HG03039 (cell line): Measurements from ENCODE around the gene FBXL7.

Source experiments
- ATAC-seq: cut with Tn5 transposase; IDR thresholded peaks from one replicate; pipeline ENCODE4 v1.9.1; 2021; ENCODE audit warnings: mild to moderate bottlenecking, moderate library complexity; ENCODE audit not compliant: unreplicated experiment

FBXL7 gene

GRCh38 chr5:15499528-15500324 is at the start of gene FBXL7:
TSS of gene FBXL7 (plus strand) at chr5:15500180.
- ATAC-seq: no peak

- ATAC-seq: no peak
Measured at GRCh38 chr5:15450473-15450872, 49.5 kb upstream of the FBXL7 start.

GRCh38 chr5:15450949-15451348 is 49.0 kb upstream of the FBXL7 start:
- ATAC-seq: no peak

GRCh38 chr5:15452030-15452429 is 48.0 kb upstream of the FBXL7 start:
- no peak for ATAC-seq

- no peak for ATAC-seq
Measured at GRCh38 chr5:15452781-15453180, 47.2 kb upstream of the FBXL7 start.

GRCh38 chr5:15459200-15459599 is 40.8 kb upstream of the FBXL7 start:
- no peak for ATAC-seq

GRCh38 chr5:15463231-15463980 is 36.6 kb upstream of the FBXL7 start:
- ATAC-seq: no peak

- no peak for ATAC-seq
Measured at GRCh38 chr5:15472116-15472515, 27.9 kb upstream of the FBXL7 start.

GRCh38 chr5:15474143-15474719 is 25.7 kb upstream of the FBXL7 start:
- no peak for ATAC-seq

DNA sequence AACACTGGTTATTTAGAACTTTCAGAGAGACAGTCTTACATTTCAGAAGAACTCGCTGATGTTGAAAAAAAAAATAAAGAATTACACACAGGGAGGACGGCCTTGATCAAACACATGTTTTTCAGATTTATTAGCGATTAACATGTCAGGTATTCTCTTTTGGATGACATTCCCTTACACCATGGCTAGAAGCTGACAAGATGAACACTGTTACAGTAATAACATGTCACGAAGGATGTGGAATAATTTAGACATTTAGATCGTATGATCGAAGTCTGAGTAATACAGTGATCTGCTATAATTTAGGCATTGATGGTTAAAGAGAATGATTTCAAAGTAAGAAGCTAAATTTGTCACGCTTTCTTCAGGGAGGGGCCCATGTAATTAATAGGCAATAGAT is 24.6 kb upstream of the FBXL7 start:
- ATAC-seq: no peak

GRCh38 chr5:15476977-15477376 is 23.0 kb upstream of the FBXL7 start:
- no peak for ATAC-seq

- ATAC-seq: no peak
Measured at GRCh38 chr5:15480436-15480835, 19.5 kb upstream of the FBXL7 start.

- ATAC-seq: no peak
Measured at GRCh38 chr5:15483351-15484097, 16.5 kb upstream of the FBXL7 start.

DNA sequence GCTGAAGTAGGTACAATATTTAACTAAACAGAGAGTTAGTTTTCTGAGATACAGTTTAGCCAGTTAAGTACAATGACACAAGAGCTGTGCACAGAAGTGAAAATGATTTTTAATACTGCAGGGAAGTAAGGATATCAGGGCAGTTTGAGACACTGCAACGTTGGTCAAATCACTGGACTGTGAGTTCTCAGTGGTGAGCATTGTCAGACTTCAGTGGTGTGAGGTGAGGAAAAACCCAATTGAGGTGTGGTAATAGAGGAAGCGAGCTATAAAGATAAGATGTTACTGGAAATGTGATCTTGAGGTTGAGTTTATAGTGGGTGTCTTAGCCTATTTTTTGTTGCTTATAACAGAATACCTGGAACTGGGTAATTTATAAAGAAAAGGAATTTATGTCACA is 12.8 kb upstream of the FBXL7 start:
- ATAC-seq: no peak

GRCh38 chr5:15489571-15490235 is 10.3 kb upstream of the FBXL7 start:
- no peak for ATAC-seq

DNA sequence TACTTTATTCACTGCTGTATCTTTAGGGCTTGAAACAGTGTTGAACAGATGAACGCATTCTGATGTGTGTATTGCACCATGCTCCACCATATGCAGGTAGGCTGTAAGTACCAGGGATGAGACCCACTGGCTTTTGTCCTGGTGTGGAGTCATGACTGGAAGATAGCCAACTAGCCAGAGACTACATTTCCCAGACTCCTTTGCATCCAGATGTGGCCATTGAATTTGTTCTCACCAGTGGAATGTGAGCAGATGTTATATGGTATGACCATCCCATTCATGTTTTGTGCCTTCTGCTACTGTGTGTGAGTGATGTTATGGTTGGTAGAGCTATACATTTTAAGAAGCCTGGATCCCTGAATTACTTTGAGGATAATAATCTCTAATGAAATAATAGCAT is 7.4 kb upstream of the FBXL7 start:
- no peak for ATAC-seq

DNA sequence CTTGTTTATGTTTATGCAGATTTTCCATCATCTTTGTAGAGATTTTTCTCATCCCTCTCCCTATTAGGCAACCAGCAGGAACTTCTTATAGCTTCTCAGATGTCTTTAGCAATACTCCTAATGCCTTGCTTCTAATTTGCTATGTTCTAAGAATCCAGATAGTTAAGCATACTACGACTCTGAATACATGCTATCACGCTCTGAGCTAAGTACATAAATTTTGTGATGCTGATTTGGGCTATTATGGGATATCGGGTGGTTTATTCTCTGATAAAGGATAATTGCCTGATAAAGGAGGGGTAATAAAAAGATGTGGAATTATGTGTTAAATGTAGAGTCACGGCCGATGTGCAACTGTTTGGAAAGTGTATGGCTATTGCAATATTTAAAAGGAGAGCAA is 6.5 kb upstream of the FBXL7 start:
- no peak for ATAC-seq

DNA sequence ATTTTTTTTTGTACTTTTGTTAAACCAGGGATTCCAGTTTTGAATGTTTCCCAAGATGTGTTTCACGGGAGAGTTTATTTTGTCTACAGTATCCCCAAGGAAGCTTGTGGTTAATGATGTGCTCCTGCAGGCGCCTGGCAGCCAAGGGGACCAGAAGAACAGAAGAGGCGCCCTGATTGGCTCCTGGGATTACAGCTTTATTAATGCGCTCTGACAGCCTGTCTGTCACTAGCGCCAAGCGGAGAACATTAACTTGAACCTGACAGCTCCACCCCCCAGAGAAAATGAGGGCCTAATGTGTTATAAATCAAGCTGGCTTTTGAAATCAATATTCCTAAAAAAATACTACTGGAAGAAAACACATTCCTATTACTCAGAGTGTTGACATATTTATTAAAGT is 5.0 kb upstream of the FBXL7 start:
- no peak for ATAC-seq

DNA sequence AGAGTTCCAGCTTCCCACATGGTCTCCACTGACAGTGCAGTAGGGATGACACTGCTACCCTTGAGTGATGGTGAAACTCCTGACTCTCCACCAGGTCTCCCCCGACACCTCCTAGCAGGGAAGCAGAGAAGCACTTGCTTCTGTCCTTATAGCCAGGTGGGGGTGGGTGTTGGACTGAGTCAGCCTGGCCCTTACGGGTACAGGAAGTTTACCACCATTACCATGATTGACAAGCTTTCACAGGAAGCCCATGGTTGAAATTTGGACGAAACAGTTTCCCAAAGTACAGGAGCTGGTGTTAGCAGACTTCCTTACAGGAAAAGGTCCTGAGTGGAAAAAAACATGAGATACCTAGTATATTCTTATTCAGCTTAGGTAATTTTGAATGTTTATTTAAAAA is 3.1 kb upstream of the FBXL7 start:
- ATAC-seq: no peak

DNA sequence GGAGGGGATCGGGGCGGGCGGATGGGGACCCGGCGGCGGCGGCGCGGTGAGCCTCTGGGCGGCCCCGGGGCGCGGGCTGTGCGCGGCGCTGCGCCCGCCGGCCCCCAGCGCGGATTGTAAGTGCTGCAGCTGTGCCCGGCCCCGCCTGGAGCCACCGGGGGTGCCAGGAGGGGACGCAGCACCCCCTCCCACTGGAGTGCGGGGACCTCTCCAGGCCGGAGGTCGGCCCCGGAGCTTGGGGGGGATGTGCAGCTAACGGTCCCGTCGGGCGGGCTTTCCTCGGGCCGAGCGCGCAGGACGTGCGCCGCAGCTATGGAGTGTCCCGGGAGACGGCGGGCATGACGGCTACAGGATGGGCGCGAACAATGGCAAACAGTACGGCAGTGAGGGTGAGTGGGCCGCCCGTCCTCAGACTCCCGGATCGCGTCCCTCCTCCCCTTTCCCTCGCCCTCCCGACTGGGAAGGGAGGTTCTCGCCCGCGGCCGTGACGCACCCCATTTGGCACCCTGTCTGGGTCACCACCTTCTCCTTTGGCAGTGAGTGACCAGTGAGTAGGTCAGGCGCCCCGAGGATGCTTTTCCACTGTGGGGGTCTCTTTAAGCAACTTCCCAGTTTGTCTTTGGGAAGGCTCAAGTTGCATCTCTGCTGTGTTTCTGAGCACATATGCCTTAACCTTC is 483 bp downstream of the FBXL7 start:
- no peak for ATAC-seq
